Mononuclear cell (primary cell): ENCODE measurements around the gene QKI. TPM values are rescaled to one million over a fixed set of nuclear protein-coding genes. Genes with fewer than 3 reads are reported as not detected.
A peak's percentile ranks its signal among the peaks of the same experiment; 100 is the strongest.
"Not testable (repeated sequence)": the region's sequence is repeated elsewhere in the genome, so short reads cannot be mapped to it uniquely, and the experiment has no call there.

Experiments
- H3K27me3 ChIP-seq: 2 replicates; pipeline ENCODE4 v1.6.0; 2011; ENCODE audit warnings: low read length, control low read depth; ENCODE audit not compliant: insufficient read depth
- H3K4me1 ChIP-seq: 2 replicates; pipeline ENCODE4 v1.5.1; 2011; ENCODE audit warnings: mild to moderate bottlenecking, low read length, control low read depth; ENCODE audit not compliant: insufficient read depth
- H3K4me3 ChIP-seq: 2 replicates; pipeline ENCODE4 v1.5.1; 2011; ENCODE audit warnings: mild to moderate bottlenecking, low read length, moderate library complexity
- H3K9me3 ChIP-seq: 2 replicates; pipeline ENCODE4 v1.5.1; 2011; ENCODE audit warnings: low read depth, mild to moderate bottlenecking, control low read depth, low read length
- total RNA-seq: library from RNA; depleted of rRNA; stranded (reverse); fragments of >200 nt; gene quantifications from one replicate; pipeline ENCODE4 v1.2.3, GENCODE V29; 2012

QKI gene
- total RNA-seq, 1 donor: 167 TPM

- no peak overlapping the region for H3K4me3 ChIP-seq
These were observed 45.0 kb downstream of the QKI start for GRCh38 chr6:163459536-163459935.

GRCh38 chr6:163460307-163460782 lies 45.8 kb downstream of the QKI start:
- H3K9me3 ChIP-seq: no peaks in the 10 kb centered on the region
- H3K4me1 ChIP-seq: peaks cover 29% of the 10 kb centered on the region
- H3K4me3 ChIP-seq: peak overlapping the region; percentile 34
- no peaks in the 10 kb centered on the region for H3K27me3 ChIP-seq

More at GRCh38 chr6:163459536-163459935, 45.0 kb downstream of the QKI start:
- peaks cover 29% of the 10 kb centered on the region for H3K4me1 ChIP-seq
- H3K27me3 ChIP-seq: no peaks in the 10 kb centered on the region
- H3K9me3 ChIP-seq: no peaks in the 10 kb centered on the region

GRCh38 chr6:163461696-163462095 lies 47.2 kb downstream of the QKI start:
- Histone ChIP-seq H3K27me3 (no peaks in the 10 kb centered on the region), H3K4me1 (peaks cover 29% of the 10 kb centered on the region), H3K9me3 (no peaks in the 10 kb centered on the region), H3K4me3 (no peak overlapping the region)

GRCh38 chr6:163463180-163463579 lies 48.7 kb downstream of the QKI start:
- no peaks in the 10 kb centered on the region for H3K9me3 ChIP-seq
- no peaks in the 10 kb centered on the region for H3K27me3 ChIP-seq
- no peak overlapping the region for H3K4me3 ChIP-seq
- peaks cover 17% of the 10 kb centered on the region for H3K4me1 ChIP-seq

- H3K27me3 ChIP-seq: no peaks in the 10 kb centered on the region
- H3K4me3 ChIP-seq: no peak overlapping the region
- H3K4me1 ChIP-seq: peaks cover 20% of the 10 kb centered on the region
- H3K9me3 ChIP-seq: no peaks in the 10 kb centered on the region
These were observed 49.3 kb downstream of the QKI start for GRCh38 chr6:163463795-163464194.

GRCh38 chr6:163466839-163467390 lies 52.4 kb downstream of the QKI start:
- peaks cover 4% of the 10 kb centered on the region for H3K4me1 ChIP-seq
- H3K9me3 ChIP-seq: no peaks in the 10 kb centered on the region
- no peak overlapping the region for H3K4me3 ChIP-seq
- no peaks in the 10 kb centered on the region for H3K27me3 ChIP-seq

GRCh38 chr6:163468738-163469137 lies 54.2 kb downstream of the QKI start:
- Histone ChIP-seq H3K4me1 (peaks cover 4% of the 10 kb centered on the region), H3K4me3 (no peak overlapping the region), H3K9me3 (no peaks in the 10 kb centered on the region), H3K27me3 (no peaks in the 10 kb centered on the region)

GRCh38 chr6:163469459-163469985 lies 55.0 kb downstream of the QKI start:
- H3K27me3 ChIP-seq: no peaks in the 10 kb centered on the region
- no peak overlapping the region for H3K4me3 ChIP-seq
- H3K4me1 ChIP-seq: peaks cover 4% of the 10 kb centered on the region
- no peaks in the 10 kb centered on the region for H3K9me3 ChIP-seq

- no peak overlapping the region for H3K4me3 ChIP-seq
- no peaks in the 10 kb centered on the region for H3K27me3 ChIP-seq
- no peaks in the 10 kb centered on the region for H3K9me3 ChIP-seq
- peaks cover 4% of the 10 kb centered on the region for H3K4me1 ChIP-seq
These were observed 56.1 kb downstream of the QKI start for GRCh38 chr6:163470611-163471010.

GRCh38 chr6:163474581-163474980 lies 60.1 kb downstream of the QKI start:
- Histone ChIP-seq H3K4me3 (no peak overlapping the region), H3K4me1 (no peaks in the 10 kb centered on the region), H3K9me3 (no peaks in the 10 kb centered on the region), H3K27me3 (no peaks in the 10 kb centered on the region)

GRCh38 chr6:163476946-163477345 lies 62.4 kb downstream of the QKI start:
- H3K4me3 ChIP-seq: not testable (repeated sequence)

GRCh38 chr6:163483107-163483506 lies 68.6 kb downstream of the QKI start:
- H3K4me1 ChIP-seq: peaks cover 25% of the 10 kb centered on the region
- no peaks in the 10 kb centered on the region for H3K9me3 ChIP-seq

More at GRCh38 chr6:163476946-163477345, 62.4 kb downstream of the QKI start:
- not testable (repeated sequence) for H3K4me1 ChIP-seq, H3K27me3 ChIP-seq, H3K9me3 ChIP-seq

GRCh38 chr6:163485388-163485851 lies 70.9 kb downstream of the QKI start:
- peaks cover 33% of the 10 kb centered on the region for H3K4me1 ChIP-seq
- H3K9me3 ChIP-seq: no peaks in the 10 kb centered on the region
- no peak overlapping the region for H3K4me3 ChIP-seq
- no peaks in the 10 kb centered on the region for H3K27me3 ChIP-seq

More at GRCh38 chr6:163483107-163483506, 68.6 kb downstream of the QKI start:
- H3K27me3 ChIP-seq: no peaks in the 10 kb centered on the region
- H3K4me3 ChIP-seq: no peak overlapping the region

- H3K4me1 ChIP-seq: peaks cover 33% of the 10 kb centered on the region
- H3K9me3 ChIP-seq: no peaks in the 10 kb centered on the region
- H3K27me3 ChIP-seq: no peaks in the 10 kb centered on the region
- no peak overlapping the region for H3K4me3 ChIP-seq
These were observed 72.3 kb downstream of the QKI start for GRCh38 chr6:163486821-163487220.

GRCh38 chr6:163487606-163488005 lies 73.1 kb downstream of the QKI start:
- Histone ChIP-seq H3K4me1 (peaks cover 33% of the 10 kb centered on the region), H3K27me3 (no peaks in the 10 kb centered on the region), H3K9me3 (no peaks in the 10 kb centered on the region), H3K4me3 (no peak overlapping the region)

- Histone ChIP-seq H3K27me3 (no peaks in the 10 kb centered on the region), H3K4me1 (peaks cover 33% of the 10 kb centered on the region), H3K9me3 (no peaks in the 10 kb centered on the region), H3K4me3 (no peak overlapping the region)
These were observed 75.1 kb downstream of the QKI start for GRCh38 chr6:163489584-163489983.
